ENCODE data around the gene TBC1D2B.

Gene TBC1D2B

DNA sequence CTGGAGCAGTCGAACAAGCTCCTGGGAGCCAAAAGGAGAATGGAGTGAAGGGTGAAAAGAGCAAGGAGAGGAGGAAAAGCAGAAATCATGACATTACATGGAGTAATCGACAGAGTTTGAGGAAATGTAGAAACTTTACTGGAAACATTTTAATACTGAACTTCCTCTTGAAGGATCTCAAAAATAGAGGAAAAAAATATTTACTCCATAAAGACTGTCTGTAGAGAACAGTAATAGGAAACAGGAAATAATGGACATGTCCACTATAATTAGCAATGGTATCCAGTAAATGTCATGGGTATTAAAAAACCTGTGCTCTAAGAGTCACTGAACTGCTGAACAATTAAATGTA is 53.0 kb downstream of the TBC1D2B start:
- DNase-seq, result no peak

- DNase-seq, result no peak
Measured at GRCh38 chr15:78023865-78024518, 53.5 kb downstream of the TBC1D2B start.

DNA sequence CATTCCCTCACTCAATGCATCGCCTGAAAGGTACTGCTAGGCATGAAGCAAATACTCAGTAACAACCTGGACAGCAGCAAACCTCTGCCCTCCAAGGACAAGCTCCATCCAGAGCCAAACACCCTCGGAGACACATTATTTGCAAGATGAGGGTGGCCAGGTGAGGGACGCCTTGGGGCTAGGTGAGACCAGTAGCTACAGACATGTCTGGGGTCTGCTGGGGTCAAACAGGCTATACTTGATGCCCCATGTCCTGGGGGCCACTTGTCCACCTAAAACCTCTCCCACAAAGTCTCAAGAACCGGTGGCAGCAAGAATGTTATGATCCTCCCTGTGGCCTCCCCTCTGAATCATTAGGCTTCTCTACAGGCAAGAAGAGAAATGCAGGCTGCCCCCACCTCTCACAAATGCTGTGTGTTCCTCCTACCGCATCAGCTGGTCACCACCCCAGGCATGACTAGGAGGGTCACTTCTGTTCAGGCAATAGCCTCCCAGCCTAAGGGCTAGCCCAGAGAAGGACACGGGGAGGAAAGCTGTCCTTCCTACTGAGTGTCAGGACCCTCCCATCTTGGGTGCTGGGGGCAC is 54.3 kb downstream of the TBC1D2B start:
- DNase-seq, result no peak

DNA sequence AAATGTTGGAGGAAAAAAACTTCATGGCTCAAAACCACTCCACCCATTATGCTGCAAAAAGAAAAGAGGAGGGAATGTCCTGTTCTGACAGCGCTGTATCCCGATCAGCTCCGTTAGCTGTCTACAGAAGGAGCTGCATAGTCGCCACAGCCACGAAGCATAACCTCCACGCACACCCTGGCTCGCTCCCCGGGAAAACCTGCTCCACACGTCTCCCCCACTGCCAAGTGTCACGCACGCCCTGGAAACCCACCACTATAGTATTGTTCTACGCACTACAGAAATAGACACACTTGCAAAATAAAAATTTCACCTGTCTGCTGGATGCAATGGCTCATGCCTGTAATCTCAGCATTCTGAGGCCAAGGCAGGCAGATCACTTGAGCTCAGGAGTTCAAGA is 55.8 kb downstream of the TBC1D2B start:
- DNase-seq, result no peak

DNA sequence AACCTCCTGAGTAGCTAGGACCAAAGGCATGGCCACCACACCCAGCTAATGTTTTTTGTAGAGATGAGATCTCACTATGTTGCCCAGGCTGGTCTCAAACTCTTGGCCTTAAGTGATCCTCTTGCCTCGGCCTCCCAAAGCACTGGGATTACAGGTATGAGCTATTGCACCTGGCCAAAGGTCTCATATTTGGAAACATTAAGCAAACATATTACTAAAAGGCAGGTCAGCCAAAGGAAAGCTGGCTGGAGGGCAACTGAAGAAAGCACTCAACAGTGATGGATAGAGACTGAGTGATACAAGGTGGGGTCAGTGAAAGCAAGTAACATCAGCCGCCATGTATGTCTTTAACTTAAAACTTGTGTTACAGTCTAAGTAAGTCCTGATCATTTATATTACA is 57.5 kb downstream of the TBC1D2B start:
- DNase-seq, result no peak

- no peak for DNase-seq
Measured at GRCh38 chr15:78018946-78019644, 58.4 kb downstream of the TBC1D2B start.

DNA sequence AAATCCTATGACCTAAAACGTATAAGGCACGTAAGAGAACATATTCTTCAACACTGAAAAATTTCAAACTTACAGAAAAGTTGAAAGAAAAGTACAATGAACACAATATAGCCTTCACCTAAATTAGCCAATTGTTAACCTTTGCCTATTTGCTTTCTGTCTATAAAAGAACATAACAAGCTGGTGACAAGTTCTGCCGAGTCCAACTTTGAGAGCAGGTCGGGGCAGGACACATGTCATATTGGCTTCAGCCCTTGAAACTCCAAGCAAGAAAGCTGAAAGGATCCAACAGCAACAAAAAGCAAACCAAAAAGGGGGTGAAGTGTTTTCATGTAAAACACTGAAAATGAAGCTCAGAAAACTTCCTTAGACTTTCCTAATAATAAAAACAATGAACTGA is 59.1 kb downstream of the TBC1D2B start:
- no peak for DNase-seq

DNA sequence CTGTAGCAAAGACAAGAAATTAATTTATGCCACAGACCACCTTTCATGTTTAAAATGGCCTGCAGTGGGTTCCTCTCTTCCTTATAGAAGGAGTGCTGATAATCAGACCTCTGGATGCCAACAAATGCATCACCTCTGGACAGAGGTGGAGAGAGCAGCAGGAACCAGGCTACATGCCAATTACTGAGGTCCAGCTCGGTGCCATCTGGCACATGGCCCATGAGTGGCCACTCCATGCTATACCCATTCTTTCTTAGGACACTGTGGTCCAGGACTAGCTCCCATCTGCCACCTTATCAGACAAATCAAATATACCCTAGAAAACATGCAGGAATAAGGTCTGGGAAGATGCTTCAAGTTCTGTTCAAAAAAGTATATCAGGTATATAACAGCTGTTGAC is 60.7 kb downstream of the TBC1D2B start:
- no peak for DNase-seq

DNA sequence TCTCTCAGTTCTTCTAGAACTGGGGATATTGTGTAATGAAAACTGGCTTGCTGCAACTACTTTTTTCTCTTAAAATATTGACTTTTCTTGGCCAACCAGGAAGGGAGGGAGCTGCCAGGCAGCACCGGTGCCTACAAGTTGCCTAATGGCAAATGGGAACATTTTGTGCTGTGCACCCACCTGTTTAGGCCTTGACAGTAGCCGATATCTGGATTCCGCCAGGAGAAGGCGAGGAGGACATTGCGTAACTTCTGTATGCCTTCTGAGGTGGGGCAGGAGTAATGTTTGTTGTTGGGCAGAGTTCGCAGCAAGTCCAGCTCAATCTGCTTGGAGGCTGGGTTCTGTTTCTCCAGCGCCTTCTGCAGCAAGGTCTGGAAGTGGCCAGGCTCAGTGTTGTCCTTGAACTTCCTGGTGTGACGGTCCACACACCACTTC is 64.9 kb downstream of the TBC1D2B start:
- DNase-seq, result no peak

- DNase-seq, result no peak
Measured at GRCh38 chr15:78010067-78010466, 67.4 kb downstream of the TBC1D2B start.

- no peak for DNase-seq
Measured at GRCh38 chr15:78007964-78008886, 69.3 kb downstream of the TBC1D2B start.

DNA sequence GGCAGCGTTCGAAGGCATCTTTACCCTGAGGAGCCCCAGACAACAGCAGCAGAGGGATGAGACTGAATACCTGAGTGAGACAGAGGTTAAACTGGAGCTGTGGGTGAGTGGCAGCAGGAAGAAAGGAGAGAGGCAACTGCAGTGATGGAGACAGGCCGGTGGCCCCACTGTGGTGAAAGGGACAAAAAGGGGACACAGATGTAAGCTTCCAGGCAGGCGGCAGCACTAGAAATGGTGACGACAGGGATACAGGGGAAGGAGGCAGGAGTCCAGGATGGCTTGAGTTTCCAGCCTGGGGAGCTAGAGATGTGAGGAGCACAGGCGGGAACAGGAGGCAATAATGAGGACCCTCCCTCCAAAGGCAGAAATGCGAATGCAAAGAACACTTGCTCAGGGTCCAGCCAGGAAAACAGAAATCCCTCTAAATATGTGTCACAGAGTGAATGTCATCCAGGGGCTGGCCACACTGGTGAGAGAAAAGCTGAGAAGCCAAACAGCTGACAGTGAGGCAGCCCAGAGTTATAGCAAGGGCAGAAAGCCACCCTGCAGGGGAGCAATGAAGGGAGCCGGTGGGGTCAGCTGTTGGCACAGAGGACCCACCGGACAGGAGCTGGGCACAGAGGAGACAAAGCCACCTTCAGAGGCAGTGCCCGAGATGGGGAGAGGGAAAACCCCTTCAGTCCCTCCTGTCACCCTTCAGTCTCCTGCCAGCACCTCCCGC is 70.1 kb downstream of the TBC1D2B start:
- DNase-seq, result no peak

DNA sequence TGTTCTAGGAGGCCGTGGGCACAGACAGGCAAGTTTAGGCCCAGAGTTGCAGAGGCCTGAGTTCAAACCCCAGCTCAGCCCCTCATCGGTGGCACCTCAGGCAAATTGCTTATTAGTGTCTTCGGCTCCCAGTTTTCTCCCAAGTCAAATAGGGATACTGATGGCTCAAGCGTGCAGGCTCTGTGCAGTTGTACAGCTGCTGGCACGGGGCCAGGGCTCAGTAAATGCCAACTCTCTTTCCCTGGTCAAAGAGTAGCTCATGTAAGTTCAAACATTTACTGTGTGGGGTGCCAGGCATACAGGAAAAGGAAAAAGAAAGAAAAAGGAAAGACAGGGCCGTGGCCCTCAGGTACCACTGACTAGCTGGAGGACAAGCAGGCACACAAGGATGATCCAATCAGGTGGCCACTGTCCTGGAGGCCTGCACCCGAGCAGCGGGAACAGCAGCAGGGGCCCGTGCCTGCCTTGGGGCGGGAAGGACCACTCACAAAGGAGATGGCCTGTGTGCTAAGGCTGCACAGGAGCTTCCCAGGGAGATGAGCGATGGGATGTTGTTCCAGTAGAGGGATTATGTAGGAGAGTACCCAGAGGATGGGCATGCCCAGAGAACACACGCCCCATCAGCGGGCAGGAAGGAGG is 70.8 kb downstream of the TBC1D2B start:
- DNase-seq, result no peak

DNA sequence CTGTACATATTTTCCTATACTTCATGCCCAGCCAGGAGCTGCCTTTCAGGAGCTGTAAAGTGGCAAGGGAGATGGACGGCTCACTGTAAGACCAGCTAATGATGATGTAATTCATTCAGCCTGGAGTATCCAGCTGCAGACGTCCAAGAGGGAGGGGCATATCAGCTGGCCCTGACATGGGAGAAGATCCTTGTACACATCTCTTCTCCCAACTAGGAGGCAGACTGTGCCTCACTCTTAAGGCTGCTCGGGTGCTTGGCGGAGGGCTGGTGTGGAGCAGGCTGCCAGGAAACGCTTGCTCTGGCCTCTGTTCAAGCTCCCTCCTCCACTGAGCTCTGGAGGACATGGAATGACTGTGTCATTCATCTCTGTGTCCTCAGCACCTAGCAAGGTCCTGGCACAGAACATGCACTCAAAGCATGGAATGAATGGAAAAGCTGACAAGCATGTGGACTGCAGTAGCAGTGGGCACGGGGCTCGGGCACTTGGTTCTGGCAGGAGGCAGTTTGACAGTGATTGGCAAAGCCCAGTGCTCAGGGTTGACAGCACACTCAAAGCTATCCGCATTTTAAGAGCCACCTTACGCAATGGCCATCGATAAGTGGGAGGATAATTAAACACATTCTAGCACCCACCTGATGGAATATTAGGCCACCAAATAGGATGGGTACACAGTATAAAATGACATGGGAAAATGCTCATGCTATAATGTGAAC is 72.4 kb downstream of the TBC1D2B start:
- peak; percentile 10 for DNase-seq

DNA sequence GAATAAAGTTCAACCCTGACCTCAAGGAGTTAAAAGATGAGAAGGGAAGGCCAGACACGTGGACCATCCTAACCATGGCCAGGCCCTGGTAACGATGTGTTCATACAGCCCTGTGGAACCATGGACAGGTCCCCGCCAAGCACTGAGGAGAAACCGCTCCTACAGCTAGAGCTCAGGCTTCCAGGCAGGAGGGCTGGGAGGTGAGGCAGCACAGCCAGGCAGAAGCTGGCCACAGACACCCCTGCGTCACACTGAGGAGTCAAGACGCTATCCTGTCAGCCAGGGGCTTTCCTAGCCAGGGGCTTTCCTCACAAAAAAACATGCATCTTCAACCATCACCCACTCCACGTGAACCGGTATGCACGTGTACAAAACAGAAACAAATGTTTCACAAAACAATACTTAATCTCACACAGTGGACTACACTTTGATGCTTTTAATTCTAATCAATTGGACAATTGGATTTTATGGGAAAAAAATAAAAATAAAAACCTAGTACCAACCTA is 73.2 kb downstream of the TBC1D2B start:
- no peak for DNase-seq

DNA sequence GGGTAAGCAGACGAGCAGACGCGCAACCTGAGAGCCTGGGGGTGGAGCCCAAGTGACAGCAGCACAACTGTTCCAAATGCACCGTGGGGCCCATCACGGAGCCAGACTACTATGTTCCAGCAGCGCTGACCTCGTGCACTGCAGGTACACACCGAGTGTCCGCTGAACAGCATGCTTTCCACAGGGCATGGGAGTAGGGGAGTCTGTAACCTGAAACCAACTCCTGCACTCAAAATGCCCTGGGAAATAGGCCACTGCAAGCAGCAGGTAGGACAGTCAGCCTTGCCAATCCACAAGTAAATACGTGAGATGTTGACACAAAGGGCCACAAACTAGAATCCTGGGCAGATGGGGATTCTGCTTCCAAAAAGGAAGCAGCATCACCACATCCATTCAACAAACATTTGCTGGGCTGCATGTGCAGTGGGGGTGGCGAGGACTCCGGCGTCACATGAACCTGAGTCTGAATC is 73.9 kb downstream of the TBC1D2B start:
- peak; percentile 54 for DNase-seq

DNA sequence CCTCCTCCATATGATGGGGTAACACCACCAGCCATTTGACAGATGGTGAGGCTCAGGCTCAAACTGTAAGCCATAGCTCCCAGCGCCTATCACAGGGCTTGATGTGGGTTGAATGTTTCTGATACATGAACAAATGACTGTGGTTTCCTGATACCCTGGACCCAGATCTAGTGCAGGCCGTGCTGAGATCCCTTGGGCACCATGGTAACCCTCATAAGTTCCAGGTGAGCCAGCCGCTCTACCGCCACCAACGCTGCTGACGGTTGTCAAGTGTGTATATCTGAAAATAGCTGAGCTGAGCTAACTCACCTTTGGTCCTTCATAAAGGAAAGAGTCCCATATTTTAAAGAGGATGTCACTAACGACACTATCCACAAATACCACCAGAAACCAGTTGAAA is 74.5 kb downstream of the TBC1D2B start:
- no peak for DNase-seq

- DNase-seq, result no peak
Measured at GRCh38 chr15:78001656-78002055, 75.9 kb downstream of the TBC1D2B start.

GRCh38 chr15:78000927-78001249 is 76.6 kb downstream of the TBC1D2B start:
- no peak for DNase-seq

- peak; percentile 1 for DNase-seq
Measured at GRCh38 chr15:78000091-78000926, 77.2 kb downstream of the TBC1D2B start.

Data from NCI-H187 treated with DMSO at 0.1 percent for 48 hours (cell line).